SH-SY5Y (cell line): ENCODE measurements around the gene AOPEP.

Experiments used
- GATA2 ChIP-seq: IDR thresholded peaks from 2 replicates; pipeline ENCODE4 v1.6.1; 2011; ENCODE audit warnings: mild to moderate bottlenecking, low read depth, low read length
- GATA3 ChIP-seq: IDR thresholded peaks from 2 replicates; pipeline ENCODE4 v1.6.1; 2011; ENCODE audit warnings: low read depth, mild to moderate bottlenecking, low read length, moderate library complexity

DNA sequence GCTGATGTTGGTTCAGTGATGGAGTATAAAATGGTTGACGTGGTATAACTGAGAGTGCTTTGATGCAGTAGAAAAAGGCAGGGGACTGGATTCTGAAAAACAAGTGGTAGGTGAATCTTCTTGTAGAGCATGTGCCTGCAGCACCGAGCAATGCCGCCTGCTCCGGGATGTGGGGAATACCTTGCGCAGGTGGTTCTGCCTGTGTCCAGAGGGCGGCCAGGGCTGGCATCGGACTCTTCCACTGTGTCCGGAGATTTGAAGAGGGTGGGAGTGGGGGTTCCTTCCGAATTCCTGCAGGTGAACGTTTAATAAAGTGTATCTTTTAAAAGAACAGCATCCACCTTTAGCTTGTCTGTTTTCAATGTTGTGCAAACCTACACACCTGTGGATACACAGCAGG is 353.0 kb downstream of the AOPEP start:
- TF ChIP-seq GATA3 = no peak
- TF ChIP-seq GATA2 = no peak
